GM12878 (cell line): ENCODE measurements around the gene ITCH. TPM values are rescaled to one million over a fixed set of nuclear protein-coding genes. Genes with fewer than 3 reads are reported as not detected.

Source experiments
- EGR1 ChIP-seq, 2 experiments: IDR thresholded peaks; 1 replicate in 1 of 2; 2 replicates in 1 of 2; pipeline ENCODE4 v1.6.1; 2011 to 2012; ENCODE audit warnings: low read depth in 2 of 2, low read length in 2 of 2, borderline replicate concordance in 1 of 2, mild to moderate bottlenecking in 1 of 2, moderate library complexity in 1 of 2
- HCFC1 ChIP-seq: fragments of 150-350 bp; IDR thresholded peaks from 2 replicates; pipeline ENCODE4 v1.6.1; 2014; ENCODE audit warnings: low read length
- JUNB ChIP-seq: IDR thresholded peaks from 2 replicates; pipeline ENCODE4 v1.6.1; 2016; ENCODE audit warnings: antibody characterized with exemption, mild to moderate bottlenecking
- MEF2B ChIP-seq: fragments of 450-650 bp; IDR thresholded peaks from 2 replicates; pipeline ENCODE4 v1.6.1; 2018; ENCODE audit warnings: mild to moderate bottlenecking, moderate library complexity; ENCODE audit not compliant: partially characterized antibody, poor library complexity, severe bottlenecking
- MTA3 ChIP-seq: IDR thresholded peaks from 2 replicates; pipeline ENCODE4 v1.6.1; 2012; ENCODE audit warnings: low read length, inconsistent platforms, borderline replicate concordance
- NR2F1 ChIP-seq: fragments of 450-650 bp; conservative IDR thresholded peaks from 2 replicates; pipeline ENCODE4 v1.6.1; 2017; ENCODE audit warnings: mild to moderate bottlenecking
- NRF1 ChIP-seq: conservative IDR thresholded peaks from 2 replicates; pipeline ENCODE4 v1.6.1; 2011; ENCODE audit warnings: mild to moderate bottlenecking, low read depth, low read length, improper control_type of control experiment
- POLR2A ChIP-seq: IDR thresholded peaks from 2 replicates; pipeline ENCODE4 v1.6.1; 2011; ENCODE audit warnings: low read depth, mild to moderate bottlenecking, low read length
- RAD21 ChIP-seq: IDR thresholded peaks from 2 replicates; pipeline ENCODE4 v1.6.1; 2011; ENCODE audit warnings: mild to moderate bottlenecking, low read depth, low read length, moderate library complexity; ENCODE audit not compliant: insufficient read depth
- SIX5 ChIP-seq: IDR thresholded peaks from 2 replicates; pipeline ENCODE4 v1.6.1; 2011; ENCODE audit warnings: mild to moderate bottlenecking, low read depth, low read length, moderate library complexity; ENCODE audit not compliant: severe bottlenecking
- SMARCA5 ChIP-seq: fragments of 450-650 bp; IDR thresholded peaks from 2 replicates; pipeline ENCODE4 v1.6.1; 2017; ENCODE audit warnings: mild to moderate bottlenecking
- SRF ChIP-seq, 2 experiments: IDR thresholded peaks; 2 replicates each; pipeline ENCODE4 v1.6.1; 2011; ENCODE audit warnings: low read depth in 2 of 2, low read length in 2 of 2, mild to moderate bottlenecking in 1 of 2, moderate library complexity in 1 of 2
- SUZ12 ChIP-seq: fragments of 200-600 bp; sonication (generic); IDR thresholded peaks from one replicate; pipeline ENCODE4 v1.6.1; 2018; ENCODE audit warnings: antibody characterized with exemption, mild to moderate bottlenecking; ENCODE audit not compliant: unreplicated experiment
- TAF1 ChIP-seq: IDR thresholded peaks from 2 replicates; pipeline ENCODE4 v1.6.1; 2011; ENCODE audit warnings: mild to moderate bottlenecking, low read depth, low read length, borderline replicate concordance
- TCF12 ChIP-seq: IDR thresholded peaks from 2 replicates; pipeline ENCODE4 v1.6.1; 2011; ENCODE audit warnings: low read depth, mild to moderate bottlenecking, low read length
- TCF3 ChIP-seq: IDR thresholded peaks from 2 replicates; pipeline ENCODE4 v1.6.1; 2012; ENCODE audit warnings: low read depth, mild to moderate bottlenecking, low read length, borderline replicate concordance; ENCODE audit not compliant: insufficient read depth
- ZBED1 ChIP-seq: IDR thresholded peaks from 2 replicates; pipeline ENCODE4 v1.6.1; 2016; ENCODE audit warnings: borderline replicate concordance
- ZNF217 ChIP-seq: fragments of 450-650 bp; IDR thresholded peaks from 2 replicates; pipeline ENCODE4 v1.6.1; 2017; ENCODE audit warnings: antibody characterized with exemption, mild to moderate bottlenecking
- ZNF622 ChIP-seq: fragments of 450-650 bp; IDR thresholded peaks from 2 replicates; pipeline ENCODE4 v1.6.1; 2017; ENCODE audit warnings: mild to moderate bottlenecking, inconsistent platforms
- ZSCAN29 ChIP-seq: fragments of 450-650 bp; IDR thresholded peaks from 2 replicates; pipeline ENCODE4 v1.6.1; 2017; ENCODE audit warnings: mild to moderate bottlenecking, moderate library complexity
- ZZZ3 ChIP-seq: IDR thresholded peaks from 2 replicates; pipeline ENCODE4 v1.6.1; 2011; ENCODE audit warnings: low read depth; ENCODE audit not compliant: control insufficient read depth, insufficient read length
- polyA plus RNA-seq, 11 experiments: library from polyadenylated mRNA; depleted of rRNA in 4 of 11; unstranded in 6 of 11; stranded (reverse) in 5 of 11; fragments of >200 nt; fragmentation: Nextera tagmentation in 4 of 11; fragmentation: Illumina TruSeq in 1 of 11; extraction: Ambion mirVana in 4 of 11; extraction: Trizol in 1 of 11; gene quantifications; 1 replicate in 1 of 11; 2 replicates in 10 of 11; pipeline versions ENCODE4 v1.2.1 to v1.2.3, GENCODE V29; 2011 to 2016; ENCODE audit warnings: inconsistent platforms in 2 of 11, missing spikeins in 2 of 11, low read depth in 1 of 11
- total RNA-seq, 4 experiments: library from RNA; depleted of rRNA in 3 of 4; stranded (reverse); fragments of >200 nt in 3 of 4; fragmentation: Illumina TruSeq in 1 of 4; extraction: Trizol in 1 of 4; gene quantifications; 2 replicates each; pipeline versions ENCODE4 v1.2.1 to v1.2.3, GENCODE V29; 2013 to 2021
- TF ChIP-seq, protein P1 (sequence below): fragments of 450-650 bp; IDR thresholded peaks from 2 replicates; pipeline ENCODE4 v1.6.1; 2016; ENCODE audit warnings: mild to moderate bottlenecking
- TF ChIP-seq, protein P2 (sequence below): IDR thresholded peaks from 2 replicates; pipeline ENCODE4 v1.6.1; 2011; ENCODE audit warnings: low read depth, low read length, improper control_type of control experiment, borderline replicate concordance

ITCH gene
- total and polyA plus RNA-seq, 10 of the 15 experiments (the other 5 are each of a cell fraction or from before 2014, with no cell fraction given): 7.5 to 46.1 (median 21.5) TPM

DNA sequence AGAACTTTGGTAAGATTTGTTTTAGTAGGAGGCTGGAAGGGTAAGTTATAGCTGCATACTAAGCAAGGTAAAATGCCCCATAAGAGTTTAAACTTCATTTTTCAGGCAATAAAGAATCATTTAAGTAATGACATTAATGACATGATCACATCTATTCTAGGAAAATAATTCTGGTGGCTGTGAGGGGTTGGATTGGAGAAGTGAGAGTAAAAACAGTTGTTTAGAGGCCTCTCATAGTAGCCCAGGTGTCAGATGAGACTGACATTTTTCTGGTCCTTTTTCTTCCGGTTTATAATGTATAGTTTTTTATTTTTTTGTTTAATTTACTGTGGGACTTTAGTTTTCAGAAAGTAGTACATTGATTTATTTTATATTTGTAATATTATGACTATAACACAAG lies 40.8 kb downstream of the ITCH start (continued):
- TF ChIP-seq, protein P1, sequence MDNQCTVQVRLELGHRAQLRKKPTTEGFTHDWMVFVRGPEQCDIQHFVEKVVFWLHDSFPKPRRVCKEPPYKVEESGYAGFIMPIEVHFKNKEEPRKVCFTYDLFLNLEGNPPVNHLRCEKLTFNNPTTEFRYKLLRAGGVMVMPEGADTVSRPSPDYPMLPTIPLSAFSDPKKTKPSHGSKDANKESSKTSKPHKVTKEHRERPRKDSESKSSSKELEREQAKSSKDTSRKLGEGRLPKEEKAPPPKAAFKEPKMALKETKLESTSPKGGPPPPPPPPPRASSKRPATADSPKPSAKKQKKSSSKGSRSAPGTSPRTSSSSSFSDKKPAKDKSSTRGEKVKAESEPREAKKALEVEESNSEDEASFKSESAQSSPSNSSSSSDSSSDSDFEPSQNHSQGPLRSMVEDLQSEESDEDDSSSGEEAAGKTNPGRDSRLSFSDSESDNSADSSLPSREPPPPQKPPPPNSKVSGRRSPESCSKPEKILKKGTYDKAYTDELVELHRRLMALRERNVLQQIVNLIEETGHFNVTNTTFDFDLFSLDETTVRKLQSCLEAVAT: no peak
- TF ChIP-seq SMARCA5: no peak
- TF ChIP-seq ZNF622: no peak
- TF ChIP-seq POLR2A: no peak
- TF ChIP-seq MEF2B: no peak
- no peak for TF ChIP-seq ZSCAN29
- TF ChIP-seq ZZZ3: no peak
- TF ChIP-seq ZBED1: no peak
- TF ChIP-seq, protein P2, sequence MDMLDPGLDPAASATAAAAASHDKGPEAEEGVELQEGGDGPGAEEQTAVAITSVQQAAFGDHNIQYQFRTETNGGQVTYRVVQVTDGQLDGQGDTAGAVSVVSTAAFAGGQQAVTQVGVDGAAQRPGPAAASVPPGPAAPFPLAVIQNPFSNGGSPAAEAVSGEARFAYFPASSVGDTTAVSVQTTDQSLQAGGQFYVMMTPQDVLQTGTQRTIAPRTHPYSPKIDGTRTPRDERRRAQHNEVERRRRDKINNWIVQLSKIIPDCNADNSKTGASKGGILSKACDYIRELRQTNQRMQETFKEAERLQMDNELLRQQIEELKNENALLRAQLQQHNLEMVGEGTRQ: no peak
- TF ChIP-seq TCF3: 0 out of 2 replicates have a peak, but pooled peaks have one; percentile 20
- no peak for TF ChIP-seq SUZ12
- no peak for TF ChIP-seq NR2F1
- TF ChIP-seq RAD21: no peak
- no peak for TF ChIP-seq TAF1
- peak; percentile 74; the same call in 1 of the 2 replicates for TF ChIP-seq TCF12
- no peak for TF ChIP-seq NRF1
- no peak for TF ChIP-seq SRF (IDR thresholded peaks at IDR 0.05; ENCODE audit: low read depth in 2 of 2, low read length in 2 of 2)
- TF ChIP-seq ZNF217: no peak
- TF ChIP-seq EGR1 (IDR thresholded peaks at IDR 0.05; ENCODE audit: borderline replicate concordance in 1 of 2, low read depth in 2 of 2, low read length in 2 of 2): no peak
- TF ChIP-seq SIX5: no peak
- no peak for TF ChIP-seq JUNB
- TF ChIP-seq MTA3: no peak
- no peak for TF ChIP-seq HCFC1
